Measurements from ENCODE around the gene SOD3. TPM values are rescaled to one million over a fixed set of nuclear protein-coding genes. Genes with fewer than 3 reads are reported as not detected.

Gene SOD3
- total and polyA plus RNA-seq, 10 of the 15 experiments (the other 5 are each of a cell fraction or from before 2014, with no cell fraction given): not detected

GRCh38 chr4:24837336-24837735 is 42.0 kb downstream of the SOD3 start (continued):
- TF ChIP-seq, protein P1, sequence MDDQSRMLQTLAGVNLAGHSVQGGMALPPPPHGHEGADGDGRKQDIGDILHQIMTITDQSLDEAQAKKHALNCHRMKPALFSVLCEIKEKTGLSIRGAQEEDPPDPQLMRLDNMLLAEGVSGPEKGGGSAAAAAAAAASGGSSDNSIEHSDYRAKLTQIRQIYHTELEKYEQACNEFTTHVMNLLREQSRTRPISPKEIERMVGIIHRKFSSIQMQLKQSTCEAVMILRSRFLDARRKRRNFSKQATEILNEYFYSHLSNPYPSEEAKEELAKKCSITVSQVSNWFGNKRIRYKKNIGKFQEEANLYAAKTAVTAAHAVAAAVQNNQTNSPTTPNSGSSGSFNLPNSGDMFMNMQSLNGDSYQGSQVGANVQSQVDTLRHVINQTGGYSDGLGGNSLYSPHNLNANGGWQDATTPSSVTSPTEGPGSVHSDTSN (IDR thresholded peaks at IDR 0.05; ENCODE audit: insufficient replicate concordance, low read depth, low read length): no peak
- TF ChIP-seq NFYB (IDR thresholded peaks at IDR 0.05; ENCODE audit: insufficient read depth, low read depth, low read length) (no peak), NFIC (IDR thresholded peaks at IDR 0.05; ENCODE audit: low read depth, low read length) (no peak), SP1 (IDR thresholded peaks at IDR 0.05; ENCODE audit: low read depth, low read length) (no peak), SMAD5 (IDR thresholded peaks at IDR 0.05; ENCODE audit: low read depth) (no peak)

GRCh38 chr4:24837781-24838180 is 42.4 kb downstream of the SOD3 start:
- WGBS (ENCODE audit: insufficient coverage, insufficient replicate concordance, low lambda C conversion rate, missing lambda C conversion rate): 18% methylated on average over 5 of the region's 5 CpGs
- intact Hi-C loops (cut with micrococcal nuclease; ENCODE audit: unreplicated experiment): no loop called here
- no peak for FAIRE-seq
- no peak for TF ChIP-seq CHD1 (IDR thresholded peaks at IDR 0.05; ENCODE audit: low read depth, low read length)
- TF ChIP-seq RAD21 (IDR thresholded peaks at IDR 0.05; ENCODE audit: insufficient read depth, low read depth, low read length): no peak
- TF ChIP-seq ETV6 (conservative IDR thresholded peaks at IDR 0.05 in 1 of 2, IDR thresholded peaks at IDR 0.05 in 1 of 2; ENCODE audit: borderline replicate concordance in 1 of 2, low read depth in 1 of 2): no peak
- TF ChIP-seq, protein P2, sequence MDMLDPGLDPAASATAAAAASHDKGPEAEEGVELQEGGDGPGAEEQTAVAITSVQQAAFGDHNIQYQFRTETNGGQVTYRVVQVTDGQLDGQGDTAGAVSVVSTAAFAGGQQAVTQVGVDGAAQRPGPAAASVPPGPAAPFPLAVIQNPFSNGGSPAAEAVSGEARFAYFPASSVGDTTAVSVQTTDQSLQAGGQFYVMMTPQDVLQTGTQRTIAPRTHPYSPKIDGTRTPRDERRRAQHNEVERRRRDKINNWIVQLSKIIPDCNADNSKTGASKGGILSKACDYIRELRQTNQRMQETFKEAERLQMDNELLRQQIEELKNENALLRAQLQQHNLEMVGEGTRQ (IDR thresholded peaks at IDR 0.05; ENCODE audit: borderline replicate concordance, low read depth, low read length): no peak
- no peak for TF ChIP-seq PAX5 (IDR thresholded peaks at IDR 0.05; ENCODE audit: borderline replicate concordance, low read depth, low read length)
- no peak for TF ChIP-seq MLLT1 (IDR thresholded peaks at IDR 0.05)
- TF ChIP-seq NRF1 (conservative IDR thresholded peaks at IDR 0.05; ENCODE audit: low read depth, low read length): no peak
- no peak for TF ChIP-seq CREM (IDR thresholded peaks at IDR 0.05; ENCODE audit: low read depth)
- TF ChIP-seq, protein P3, sequence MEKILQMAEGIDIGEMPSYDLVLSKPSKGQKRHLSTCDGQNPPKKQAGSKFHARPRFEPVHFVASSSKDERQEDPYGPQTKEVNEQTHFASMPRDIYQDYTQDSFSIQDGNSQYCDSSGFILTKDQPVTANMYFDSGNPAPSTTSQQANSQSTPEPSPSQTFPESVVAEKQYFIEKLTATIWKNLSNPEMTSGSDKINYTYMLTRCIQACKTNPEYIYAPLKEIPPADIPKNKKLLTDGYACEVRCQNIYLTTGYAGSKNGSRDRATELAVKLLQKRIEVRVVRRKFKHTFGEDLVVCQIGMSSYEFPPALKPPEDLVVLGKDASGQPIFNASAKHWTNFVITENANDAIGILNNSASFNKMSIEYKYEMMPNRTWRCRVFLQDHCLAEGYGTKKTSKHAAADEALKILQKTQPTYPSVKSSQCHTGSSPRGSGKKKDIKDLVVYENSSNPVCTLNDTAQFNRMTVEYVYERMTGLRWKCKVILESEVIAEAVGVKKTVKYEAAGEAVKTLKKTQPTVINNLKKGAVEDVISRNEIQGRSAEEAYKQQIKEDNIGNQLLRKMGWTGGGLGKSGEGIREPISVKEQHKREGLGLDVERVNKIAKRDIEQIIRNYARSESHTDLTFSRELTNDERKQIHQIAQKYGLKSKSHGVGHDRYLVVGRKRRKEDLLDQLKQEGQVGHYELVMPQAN (conservative IDR thresholded peaks at IDR 0.05): no peak
- TF ChIP-seq CBFB (IDR thresholded peaks at IDR 0.05; ENCODE audit: low read depth): no peak

More at GRCh38 chr4:24837781-24838180, 42.4 kb downstream of the SOD3 start:
- DNase-seq (ENCODE audit: low read depth, low spot score) (no peak), ATAC-seq (no peak)
- POLR2A ChIA-PET: no interaction called here
- no peak overlapping the region for H3K4me2 ChIP-seq (ENCODE audit: control insufficient read depth, insufficient read depth)
- H2AFZ ChIP-seq (ENCODE audit: control insufficient read depth, low read depth, low read length): no peak overlapping the region
- no peaks in the 10 kb centered on the region for H4K20me1 ChIP-seq (ENCODE audit: control insufficient read depth, insufficient read depth)
- CTCF ChIA-PET: no interaction called here
- H3K27me3 ChIP-seq (replicated peaks in 1 of 2; ENCODE audit: control insufficient read depth in 2 of 2, insufficient read depth in 2 of 2, low read length in 1 of 2): peaks cover 0 to 2% of the 10 kb centered on the region in 2 experiments; a peak in 2 of 4 replicates
- SMC1A ChIA-PET (ENCODE audit: uncharacterized antibody, unreplicated experiment): no interaction called here
- no peak overlapping the region for H3K9ac ChIP-seq (ENCODE audit: control insufficient read depth, insufficient read depth, low read length)
- no peak overlapping the region for H3K27ac ChIP-seq (ENCODE audit: control insufficient read depth, insufficient read depth)
- H3K4me3 ChIP-seq: no peak overlapping the region
- in situ Hi-C loops (cut with MboI): no loop called here
- RAD21 ChIA-PET (ENCODE audit: unreplicated experiment): no interaction called here
- H3K36me3 ChIP-seq (ENCODE audit: control insufficient read depth in 2 of 2, insufficient read depth in 2 of 2, low read length in 1 of 2): no peaks in the 10 kb centered on the region
- H3K79me2 ChIP-seq (ENCODE audit: control insufficient read depth, insufficient read depth, low read length): no peaks in the 10 kb centered on the region
- no peaks in the 10 kb centered on the region; the same call in 2 of the 3 replicates for H3K9me3 ChIP-seq (replicated peaks; ENCODE audit: control insufficient read depth, insufficient read depth, low read length)
- no TSS peak for BruUV-seq (replicated peaks)
- no peaks in the 10 kb centered on the region; the same call in 1 of the 2 replicates for H3K4me1 ChIP-seq (ENCODE audit: control insufficient read depth, insufficient read depth, low read length)

Data from GM12878 (cell line).